ENCODE data around the gene BRAP. TPM values are rescaled to one million over a fixed set of nuclear protein-coding genes. Genes with fewer than 3 reads are reported as not detected.
"Not testable (repeated sequence)": the region's sequence is repeated elsewhere in the genome, so short reads cannot be mapped to it uniquely, and the experiment has no call there.

BRAP gene
- total RNA-seq, 4 donors from 2014 or later = 16.9 to 20.0 (median 17.7) TPM

- no peak for TF ChIP-seq CTCF (IDR thresholded peaks at IDR 0.05)
- DNase-seq (ENCODE audit: low spot score) (no peak), ATAC-seq (ENCODE audit: low FRiP score) (peak; percentile 62)
Measured at GRCh38 chr12:111635524-111635923, 50.2 kb downstream of the BRAP start.

- DNase-seq (ENCODE audit: low spot score) (no peak), ATAC-seq (ENCODE audit: low FRiP score) (no peak)
- no peak for TF ChIP-seq CTCF (IDR thresholded peaks at IDR 0.05)
Measured at GRCh38 chr12:111628505-111629260, 57.1 kb downstream of the BRAP start.

DNA sequence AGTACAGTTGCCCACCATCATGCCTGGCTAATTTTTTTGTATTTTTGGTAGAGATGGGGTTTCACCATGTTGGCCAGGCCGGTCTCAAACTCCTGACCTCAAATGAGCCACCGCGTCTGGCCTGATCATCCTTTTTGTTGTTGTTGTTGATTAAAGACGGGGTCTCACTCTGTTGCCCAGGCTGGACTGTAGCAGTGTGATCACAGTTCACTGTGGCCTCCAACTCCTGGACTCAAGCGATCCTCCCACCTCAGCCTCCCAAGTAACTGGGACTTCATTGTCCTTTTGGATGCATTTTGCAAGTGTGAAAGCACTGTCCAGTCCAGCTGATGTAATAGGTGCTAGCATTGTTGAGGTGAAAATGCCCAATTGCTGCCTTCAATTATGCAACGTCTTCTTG is 59.5 kb downstream of the BRAP start:
- no peak for DNase-seq (ENCODE audit: low spot score)

GRCh38 chr12:111624540-111624939 is 61.2 kb downstream of the BRAP start:
- no peak for ATAC-seq (ENCODE audit: low FRiP score)
- TF ChIP-seq CTCF (IDR thresholded peaks at IDR 0.05) = no peak
- DNase-seq (ENCODE audit: low spot score) = no peak

More for the DNA sequence above, 59.5 kb downstream of the BRAP start:
- no peak for ATAC-seq (ENCODE audit: low FRiP score)
- no peak for TF ChIP-seq CTCF (IDR thresholded peaks at IDR 0.05)

DNA sequence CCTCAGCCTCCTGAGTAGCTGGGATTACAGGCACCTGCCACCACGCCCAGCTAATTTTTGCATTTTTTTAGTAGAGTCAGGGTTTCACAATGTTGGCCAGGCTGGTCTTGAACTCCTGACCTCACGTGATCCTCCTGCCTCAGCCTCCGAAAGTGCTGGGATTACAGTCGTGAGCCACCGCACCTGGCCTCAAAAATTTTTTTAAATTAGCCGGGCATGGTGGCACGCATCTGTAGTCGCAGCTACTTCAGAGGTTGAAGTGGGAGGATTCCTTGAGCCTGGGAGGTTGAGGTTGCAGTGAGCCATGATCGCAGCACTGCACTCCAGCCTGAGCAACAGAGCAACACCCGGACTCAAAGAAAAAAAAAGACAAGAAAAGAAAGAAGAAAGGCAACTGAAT is 67.9 kb downstream of the BRAP start:
- not testable (repeated sequence) for DNase-seq (ENCODE audit: low spot score); ATAC-seq (ENCODE audit: low FRiP score)

DNA sequence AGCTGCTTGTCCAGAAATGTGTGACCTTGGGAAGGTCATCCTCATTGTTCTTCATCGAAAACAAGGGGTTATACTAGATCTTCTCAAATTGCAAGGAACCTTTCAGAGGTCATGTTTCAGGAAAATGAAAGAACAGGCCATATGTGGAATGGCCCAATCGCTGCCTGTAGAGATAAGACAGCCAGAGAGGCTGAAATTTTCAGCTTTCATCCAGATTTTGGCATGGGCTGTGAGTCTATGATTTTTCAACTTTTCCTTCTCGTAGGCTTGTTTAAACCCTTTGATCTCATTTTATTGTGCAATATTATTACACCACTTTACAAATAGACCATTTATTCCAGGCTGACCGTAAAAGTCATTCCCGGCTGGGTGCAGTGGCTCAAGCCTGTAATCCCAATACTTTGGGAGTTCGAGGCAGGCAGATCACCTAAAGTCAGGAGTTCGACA is 69.6 kb downstream of the BRAP start:
- ATAC-seq (ENCODE audit: low FRiP score) (peak; percentile 88), DNase-seq (ENCODE audit: low spot score) (no peak)
- no peak for TF ChIP-seq CTCF (IDR thresholded peaks at IDR 0.05)

- DNase-seq (ENCODE audit: low spot score) (no peak), ATAC-seq (ENCODE audit: low FRiP score) (no peak)
- TF ChIP-seq CTCF (IDR thresholded peaks at IDR 0.05) = no peak
Measured at GRCh38 chr12:111607239-111607638, 78.5 kb downstream of the BRAP start.

All from omental fat pad (tissue), 4 donors.